C4-2B (cell line): ENCODE results near the gene TRIM46.

Experiments used
- ZFX ChIP-seq: fragments of 450-650 bp; IDR thresholded peaks from 2 replicates; pipeline ENCODE4 v1.6.1; 2017
- TF ChIP-seq, protein P1 (sequence below): fragments of 450-650 bp; conservative IDR thresholded peaks from 2 replicates; pipeline ENCODE4 v1.5.1; 2017; ENCODE audit warnings: mild to moderate bottlenecking

DNA sequence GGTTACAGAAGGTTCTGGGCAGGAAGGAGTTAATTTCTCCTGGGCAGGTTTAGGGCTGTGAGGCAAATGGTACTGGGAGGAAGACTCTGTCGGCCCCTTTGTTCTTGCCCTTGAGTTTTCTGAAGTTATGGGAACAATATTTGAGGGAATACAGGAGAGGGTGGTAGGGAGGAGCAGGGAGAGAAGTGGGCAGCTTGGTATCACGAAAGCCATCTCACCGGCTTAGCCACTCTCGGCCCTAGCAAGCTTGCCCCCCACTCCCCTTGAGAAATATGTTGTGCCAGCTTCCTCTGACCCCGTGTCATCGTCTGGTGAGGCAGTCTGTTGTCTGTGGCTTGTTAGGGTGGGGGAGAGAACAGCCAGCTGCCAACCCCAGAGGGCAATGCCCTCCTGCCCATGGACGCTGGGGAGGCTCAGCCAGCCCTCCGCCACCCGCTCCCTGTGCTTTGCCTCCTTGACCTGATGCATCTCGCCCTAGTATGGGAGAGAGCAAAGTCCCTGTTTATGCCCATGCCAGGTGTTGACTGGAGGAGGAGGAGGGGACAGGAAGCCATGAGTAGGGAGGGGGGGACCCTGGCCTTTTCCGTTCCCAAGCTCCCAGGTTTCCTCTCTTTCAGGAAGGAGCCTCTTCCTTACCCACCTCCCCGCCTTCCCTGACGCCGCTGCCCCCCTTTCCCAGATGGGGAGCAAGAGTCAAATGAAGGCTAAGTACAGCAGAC, 44.7 kb upstream of the TRIM46 start:
- TF ChIP-seq, protein P1, sequence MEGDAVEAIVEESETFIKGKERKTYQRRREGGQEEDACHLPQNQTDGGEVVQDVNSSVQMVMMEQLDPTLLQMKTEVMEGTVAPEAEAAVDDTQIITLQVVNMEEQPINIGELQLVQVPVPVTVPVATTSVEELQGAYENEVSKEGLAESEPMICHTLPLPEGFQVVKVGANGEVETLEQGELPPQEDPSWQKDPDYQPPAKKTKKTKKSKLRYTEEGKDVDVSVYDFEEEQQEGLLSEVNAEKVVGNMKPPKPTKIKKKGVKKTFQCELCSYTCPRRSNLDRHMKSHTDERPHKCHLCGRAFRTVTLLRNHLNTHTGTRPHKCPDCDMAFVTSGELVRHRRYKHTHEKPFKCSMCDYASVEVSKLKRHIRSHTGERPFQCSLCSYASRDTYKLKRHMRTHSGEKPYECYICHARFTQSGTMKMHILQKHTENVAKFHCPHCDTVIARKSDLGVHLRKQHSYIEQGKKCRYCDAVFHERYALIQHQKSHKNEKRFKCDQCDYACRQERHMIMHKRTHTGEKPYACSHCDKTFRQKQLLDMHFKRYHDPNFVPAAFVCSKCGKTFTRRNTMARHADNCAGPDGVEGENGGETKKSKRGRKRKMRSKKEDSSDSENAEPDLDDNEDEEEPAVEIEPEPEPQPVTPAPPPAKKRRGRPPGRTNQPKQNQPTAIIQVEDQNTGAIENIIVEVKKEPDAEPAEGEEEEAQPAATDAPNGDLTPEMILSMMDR = no peak
- TF ChIP-seq ZFX = no peak
